ENCODE data around the gene S100A1. TPM values are rescaled to one million over a fixed set of nuclear protein-coding genes. Genes with fewer than 3 reads are reported as not detected.

S100A1 gene
- total and polyA plus RNA-seq, 2 of the 8 experiments (the other 6 are each of a cell fraction or from before 2014, with no cell fraction given) = 2.0 TPM; not detected in 1

DNA sequence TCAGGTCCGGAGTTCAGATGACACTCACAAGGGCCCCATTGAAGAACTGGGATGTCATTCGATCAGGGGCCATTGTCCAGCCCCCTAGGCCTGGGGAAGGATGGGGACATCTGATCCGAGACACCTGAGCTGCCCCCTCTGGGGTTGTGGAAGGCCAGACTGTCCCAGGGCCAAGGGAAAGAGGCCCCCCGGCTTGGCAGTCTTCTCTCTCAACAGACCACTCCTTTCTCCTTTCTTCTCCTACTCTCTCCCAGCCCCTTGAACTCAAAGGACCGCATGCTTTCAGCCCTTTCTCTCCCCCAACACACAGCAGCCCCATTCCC is 1.1 kb downstream of the S100A1 start:
- H2BK15ac ChIP-seq (ENCODE audit: low read length) = no peak overlapping the region
- no peaks in the 10 kb centered on the region for H3K79me1 ChIP-seq (ENCODE audit: low read depth, low read length)
- no peak overlapping the region for H3K4ac ChIP-seq (replicated peaks; ENCODE audit: insufficient read length, low read depth, low read length)
- H3K27ac ChIP-seq (ENCODE audit: low read depth, low read length) = no peak overlapping the region
- H3K14ac ChIP-seq (ENCODE audit: insufficient read length) = no peak overlapping the region
- DNase-seq (ENCODE audit: low read depth in 1 of 2, low spot score in 2 of 2) (no peak), FAIRE-seq (no peak)
- no peak overlapping the region for H2AK5ac ChIP-seq (ENCODE audit: low read depth, low read length)
- no peaks in the 10 kb centered on the region for H4K20me1 ChIP-seq (replicated peaks in 1 of 2; ENCODE audit: control insufficient read depth in 1 of 2, insufficient read depth in 2 of 2, low read length in 2 of 2)
- peaks cover 0 to 4% (median 1%) of the 10 kb centered on the region in 4 experiments; a peak in 3 of 8 replicates for H3K36me3 ChIP-seq (ENCODE audit: control insufficient read depth in 2 of 4, insufficient read depth in 4 of 4, low read length in 3 of 4)
- H2BK12ac ChIP-seq (ENCODE audit: low read depth, low read length) = 0 out of 2 replicates have a peak overlapping the region, but pooled peaks have one; percentile 17
- POLR2A ChIA-PET (ENCODE audit: partially characterized antibody) = interaction anchor here (0.6 to 15.6 kb wide), 8 partner anchors 10 to 361 kb away, joined by 3 to 261 read pairs (median 4); partner anchors contain the start of genes RPS27, S100A14, S100A16 and S100A6
- no peak overlapping the region for H3K4me3 ChIP-seq (ENCODE audit: extremely low read depth in 1 of 4, insufficient read depth in 2 of 4, low read depth in 3 of 4, low read length in 4 of 4)
- H2BK5ac ChIP-seq (ENCODE audit: low read depth, low read length) = no peak overlapping the region
- H3K4me2 ChIP-seq (ENCODE audit: insufficient read depth in 1 of 2, low read depth in 2 of 2, low read length in 2 of 2) = no peak overlapping the region
- no peak overlapping the region for H3K23ac ChIP-seq (ENCODE audit: insufficient read length)
- H4K91ac ChIP-seq (replicated peaks; ENCODE audit: insufficient read length, low read length) = no peak overlapping the region
- no peak overlapping the region for H2BK120ac ChIP-seq (replicated peaks; ENCODE audit: low read depth, low read length)
- no peak overlapping the region for H2AFZ ChIP-seq (ENCODE audit: low read length)
- CTCF ChIA-PET (ENCODE audit: partially characterized antibody) = interaction anchor here (0.5 to 10.2 kb wide), 24 partner anchors 10 to 357 kb away, joined by 3 to 115 read pairs (median 6); partner anchors contain the start of genes S100A14, S100A16, S100A4 and S100A6
- no peaks in the 10 kb centered on the region for H3K9me3 ChIP-seq (ENCODE audit: insufficient read depth in 2 of 2, low read depth in 1 of 2, low read length in 1 of 2)
- peaks cover 0 to 16% (median 11%) of the 10 kb centered on the region in 4 experiments; a peak in 6 of 7 replicates for H3K4me1 ChIP-seq (replicated peaks in 1 of 4; ENCODE audit: control insufficient read depth in 3 of 4, insufficient read depth in 4 of 4, low read length in 3 of 4)
- TF ChIP-seq TAF1 (IDR thresholded peaks at IDR 0.05; ENCODE audit: low read depth, low read length) (no peak), POLR2AphosphoS5 (IDR thresholded peaks at IDR 0.05; ENCODE audit: low read depth, low read length) (no peak)
- no peak overlapping the region for H3K9ac ChIP-seq (replicated peaks in 1 of 4; ENCODE audit: extremely low read depth in 1 of 4, low read depth in 3 of 4, low read length in 3 of 4)
- 79% methylated on average over 4 of the region's 5 CpGs; no CpG with 5 or more reads in 1 of the 2 experiments for WGBS, 2 experiments (ENCODE audit: extremely low coverage in 1 of 2, insufficient coverage in 1 of 2, insufficient read length in 1 of 2, insufficient replicate concordance in 2 of 2, low coverage in 1 of 2, low lambda C conversion rate in 2 of 2, missing lambda C conversion rate in 1 of 2)
- H3K79me2 ChIP-seq (ENCODE audit: control insufficient read depth in 1 of 2, insufficient read depth in 2 of 2, low read length in 2 of 2) = no peaks in the 10 kb centered on the region
- no peak overlapping the region for H3K56ac ChIP-seq (replicated peaks; ENCODE audit: insufficient read length, low read depth, low read length)
- no peak overlapping the region for H3K18ac ChIP-seq (ENCODE audit: extremely low read depth, low read length)
- no peaks in the 10 kb centered on the region for H3K27me3 ChIP-seq (replicated peaks in 1 of 4; ENCODE audit: control insufficient read depth in 3 of 4, extremely low read depth in 1 of 4, insufficient read depth in 3 of 4, low read length in 3 of 4)
- no peak overlapping the region for H4K5ac ChIP-seq (ENCODE audit: insufficient read length, low read depth, low read length)
- H3K23me2 ChIP-seq (ENCODE audit: low read depth, low read length) = peaks cover 7% of the 10 kb centered on the region
- no peak overlapping the region for H4K8ac ChIP-seq (ENCODE audit: extremely low read depth, insufficient read depth, low read length)
- no peak overlapping the region for H2BK20ac ChIP-seq (ENCODE audit: low read length)

Data from H1 (cell line).